Measurements from ENCODE around the gene FAM135A. TPM values are rescaled to one million over a fixed set of nuclear protein-coding genes. Genes with fewer than 3 reads are reported as not detected.

Gene FAM135A
- total and polyA plus RNA-seq, 2 of the 13 experiments (the other 11 are each of a cell fraction or from before 2014, with no cell fraction given): 26.9 to 31.5 TPM

- TF ChIP-seq, protein P1, sequence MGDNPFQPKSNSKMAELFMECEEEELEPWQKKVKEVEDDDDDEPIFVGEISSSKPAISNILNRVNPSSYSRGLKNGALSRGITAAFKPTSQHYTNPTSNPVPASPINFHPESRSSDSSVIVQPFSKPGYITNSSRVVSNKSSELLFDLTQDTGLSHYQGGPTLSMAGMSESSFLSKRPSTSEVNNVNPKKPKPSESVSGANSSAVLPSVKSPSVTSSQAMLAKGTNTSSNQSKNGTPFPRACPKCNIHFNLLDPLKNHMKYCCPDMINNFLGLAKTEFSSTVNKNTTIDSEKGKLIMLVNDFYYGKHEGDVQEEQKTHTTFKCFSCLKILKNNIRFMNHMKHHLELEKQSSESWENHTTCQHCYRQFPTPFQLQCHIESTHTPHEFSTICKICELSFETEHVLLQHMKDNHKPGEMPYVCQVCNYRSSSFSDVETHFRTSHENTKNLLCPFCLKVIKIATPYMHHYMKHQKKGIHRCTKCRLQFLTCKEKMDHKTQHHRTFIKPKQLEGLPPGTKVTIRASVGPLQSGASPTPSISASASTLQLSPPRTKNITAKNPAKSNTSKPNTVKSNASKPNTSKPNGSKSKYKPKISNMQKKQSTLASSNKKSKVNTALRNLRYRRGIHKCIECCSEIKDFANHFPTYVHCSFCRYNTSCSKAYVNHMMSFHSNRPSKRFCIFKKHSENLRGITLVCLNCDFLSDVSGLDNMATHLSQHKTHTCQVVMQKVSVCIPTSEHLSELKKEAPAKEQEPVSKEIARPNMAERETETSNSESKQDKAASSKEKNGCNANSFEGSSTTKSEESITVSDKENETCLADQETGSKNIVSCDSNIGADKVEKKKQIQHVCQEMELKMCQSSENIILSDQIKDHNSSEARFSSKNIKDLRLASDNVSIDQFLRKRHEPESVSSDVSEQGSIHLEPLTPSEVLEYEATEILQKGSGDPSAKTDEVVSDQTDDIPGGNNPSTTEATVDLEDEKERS (CRISPR knock-in tag; IDR thresholded peaks at IDR 0.05): peak; percentile 93
- TF ChIP-seq YEATS4 (CRISPR knock-in tag; IDR thresholded peaks at IDR 0.05; ENCODE audit: borderline replicate concordance) (peak; percentile 83), TCF7L2 (IDR thresholded peaks at IDR 0.05; ENCODE audit: low read depth, low read length) (no peak), RAD21 (CRISPR knock-in tag; IDR thresholded peaks at IDR 0.05) (peak; percentile 49; the same call in 1 of the 2 replicates), ZNF460 (CRISPR knock-in tag; IDR thresholded peaks at IDR 0.05; ENCODE audit: borderline replicate concordance) (peak; percentile 23; the same call in 1 of the 2 replicates), MBD4 (IDR thresholded peaks at IDR 0.05; ENCODE audit: borderline replicate concordance, low read length) (no peak), BORCS8-MEF2B (CRISPR knock-in tag; IDR thresholded peaks at IDR 0.05) (peak; percentile 88), KDM5B (CRISPR knock-in tag; IDR thresholded peaks at IDR 0.05; ENCODE audit: borderline replicate concordance) (peak; percentile 97), ZNF567 (CRISPR knock-in tag; IDR thresholded peaks at IDR 0.05; ENCODE audit: borderline replicate concordance) (no peak), REXO4 (CRISPR knock-in tag; IDR thresholded peaks at IDR 0.05; ENCODE audit: borderline replicate concordance) (no peak), ZNF44 (CRISPR knock-in tag; IDR thresholded peaks at IDR 0.05) (no peak), MED8 (CRISPR knock-in tag; IDR thresholded peaks at IDR 0.05; ENCODE audit: insufficient replicate concordance) (peak; percentile 73), KDM1A (CRISPR knock-in tag; IDR thresholded peaks at IDR 0.05) (no peak), SMAD9 (CRISPR knock-in tag; IDR thresholded peaks at IDR 0.05) (no peak), ZNF510 (CRISPR knock-in tag; IDR thresholded peaks at IDR 0.05; ENCODE audit: low read depth) (peak; percentile 72), ZBTB7A (CRISPR knock-in tag; IDR thresholded peaks at IDR 0.05) (peak; percentile 83), ADNP (CRISPR knock-in tag; IDR thresholded peaks at IDR 0.05) (no peak), ATF2 (CRISPR knock-in tag; IDR thresholded peaks at IDR 0.05) (0 out of 2 replicates have a peak, but pooled peaks have one; percentile 28)
- TF ChIP-seq, protein P2, sequence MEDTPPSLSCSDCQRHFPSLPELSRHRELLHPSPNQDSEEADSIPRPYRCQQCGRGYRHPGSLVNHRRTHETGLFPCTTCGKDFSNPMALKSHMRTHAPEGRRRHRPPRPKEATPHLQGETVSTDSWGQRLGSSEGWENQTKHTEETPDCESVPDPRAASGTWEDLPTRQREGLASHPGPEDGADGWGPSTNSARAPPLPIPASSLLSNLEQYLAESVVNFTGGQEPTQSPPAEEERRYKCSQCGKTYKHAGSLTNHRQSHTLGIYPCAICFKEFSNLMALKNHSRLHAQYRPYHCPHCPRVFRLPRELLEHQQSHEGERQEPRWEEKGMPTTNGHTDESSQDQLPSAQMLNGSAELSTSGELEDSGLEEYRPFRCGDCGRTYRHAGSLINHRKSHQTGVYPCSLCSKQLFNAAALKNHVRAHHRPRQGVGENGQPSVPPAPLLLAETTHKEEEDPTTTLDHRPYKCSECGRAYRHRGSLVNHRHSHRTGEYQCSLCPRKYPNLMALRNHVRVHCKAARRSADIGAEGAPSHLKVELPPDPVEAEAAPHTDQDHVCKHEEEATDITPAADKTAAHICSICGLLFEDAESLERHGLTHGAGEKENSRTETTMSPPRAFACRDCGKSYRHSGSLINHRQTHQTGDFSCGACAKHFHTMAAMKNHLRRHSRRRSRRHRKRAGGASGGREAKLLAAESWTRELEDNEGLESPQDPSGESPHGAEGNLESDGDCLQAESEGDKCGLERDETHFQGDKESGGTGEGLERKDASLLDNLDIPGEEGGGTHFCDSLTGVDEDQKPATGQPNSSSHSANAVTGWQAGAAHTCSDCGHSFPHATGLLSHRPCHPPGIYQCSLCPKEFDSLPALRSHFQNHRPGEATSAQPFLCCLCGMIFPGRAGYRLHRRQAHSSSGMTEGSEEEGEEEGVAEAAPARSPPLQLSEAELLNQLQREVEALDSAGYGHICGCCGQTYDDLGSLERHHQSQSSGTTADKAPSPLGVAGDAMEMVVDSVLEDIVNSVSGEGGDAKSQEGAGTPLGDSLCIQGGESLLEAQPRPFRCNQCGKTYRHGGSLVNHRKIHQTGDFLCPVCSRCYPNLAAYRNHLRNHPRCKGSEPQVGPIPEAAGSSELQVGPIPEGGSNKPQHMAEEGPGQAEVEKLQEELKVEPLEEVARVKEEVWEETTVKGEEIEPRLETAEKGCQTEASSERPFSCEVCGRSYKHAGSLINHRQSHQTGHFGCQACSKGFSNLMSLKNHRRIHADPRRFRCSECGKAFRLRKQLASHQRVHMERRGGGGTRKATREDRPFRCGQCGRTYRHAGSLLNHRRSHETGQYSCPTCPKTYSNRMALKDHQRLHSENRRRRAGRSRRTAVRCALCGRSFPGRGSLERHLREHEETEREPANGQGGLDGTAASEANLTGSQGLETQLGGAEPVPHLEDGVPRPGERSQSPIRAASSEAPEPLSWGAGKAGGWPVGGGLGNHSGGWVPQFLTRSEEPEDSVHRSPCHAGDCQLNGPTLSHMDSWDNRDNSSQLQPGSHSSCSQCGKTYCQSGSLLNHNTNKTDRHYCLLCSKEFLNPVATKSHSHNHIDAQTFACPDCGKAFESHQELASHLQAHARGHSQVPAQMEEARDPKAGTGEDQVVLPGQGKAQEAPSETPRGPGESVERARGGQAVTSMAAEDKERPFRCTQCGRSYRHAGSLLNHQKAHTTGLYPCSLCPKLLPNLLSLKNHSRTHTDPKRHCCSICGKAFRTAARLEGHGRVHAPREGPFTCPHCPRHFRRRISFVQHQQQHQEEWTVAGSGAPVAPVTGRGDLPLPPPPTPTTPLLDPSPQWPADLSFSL (CRISPR knock-in tag; IDR thresholded peaks at IDR 0.05): no peak
These were observed 153.6 kb downstream of the FAM135A start, which contains the start of gene SDHAF4 (continued) for GRCh38 chr6:70566751-70567382.
